Suprapubic skin (tissue), 4 donors: ENCODE results near the gene STYXL1. TPM values are rescaled to one million over a fixed set of nuclear protein-coding genes. Genes with fewer than 3 reads are reported as not detected.
"Not testable (repeated sequence)": the region's sequence is repeated elsewhere in the genome, so short reads cannot be mapped to it uniquely, and the experiment has no call there.

Source experiments
- DNase-seq, 2 donors: peaks; one replicate each; pipeline ENCODE4 v3.0.0-alpha.2; 2019; ENCODE audit warnings: low spot score in 2 of 2
- H3K27ac ChIP-seq: fragments of 200-600 bp; sonication (generic); one replicate; pipeline ENCODE4 v1.5.1; 2019
- H3K27me3 ChIP-seq: fragments of 200-600 bp; sonication (generic); one replicate; pipeline ENCODE4 v1.5.1; 2019
- H3K36me3 ChIP-seq: fragments of 200-600 bp; sonication (generic); one replicate; pipeline ENCODE4 v1.5.1; 2019
- H3K4me1 ChIP-seq: fragments of 200-600 bp; sonication (generic); one replicate; pipeline ENCODE4 v1.5.1; 2019
- H3K4me3 ChIP-seq: fragments of 200-600 bp; sonication (generic); one replicate; pipeline ENCODE4 v1.5.1; 2019; ENCODE audit warnings: mild to moderate bottlenecking
- H3K9me3 ChIP-seq: fragments of 200-600 bp; sonication (generic); one replicate; pipeline ENCODE4 v1.5.1; 2019
- CTCF ChIP-seq, 2 donors: fragments of 200-600 bp in 1 of 2; fragments of 450-650 bp in 1 of 2; sonication (generic) in 1 of 2; IDR thresholded peaks; one replicate each; pipeline ENCODE4 v1.5.1; 2016 to 2019; ENCODE audit warnings: antibody characterized with exemption in 2 of 2, mild to moderate bottlenecking in 1 of 2, moderate library complexity in 1 of 2
- EP300 ChIP-seq: sonication (generic); formaldehyde crosslinking; IDR thresholded peaks from one replicate; pipeline ENCODE4 v1.6.1; 2017; ENCODE audit warnings: antibody characterized with exemption
- POLR2A ChIP-seq, 2 donors: fragments of 450-650 bp; IDR thresholded peaks; one replicate each; pipeline ENCODE4 v1.6.1; 2017; ENCODE audit warnings: antibody characterized with exemption in 2 of 2, mild to moderate bottlenecking in 2 of 2, moderate library complexity in 2 of 2
- POLR2AphosphoS5 ChIP-seq, 3 donors: sonication (generic); formaldehyde crosslinking; IDR thresholded peaks; one replicate each; pipeline ENCODE4 v1.6.1; 2017; ENCODE audit warnings: antibody characterized with exemption in 3 of 3
- WGBS: methylation state at CpG from one replicate; pipeline ENCODE4 v1.1.5; 2018; 5-methylcytosine and 5-hydroxymethylcytosine counted together
- total RNA-seq, 4 donors: library from RNA; depleted of rRNA; stranded (reverse); fragments of >200 nt; gene quantifications; one replicate each; pipeline ENCODE4 v1.1.0, GENCODE V29; 2016

Gene STYXL1, protein sequence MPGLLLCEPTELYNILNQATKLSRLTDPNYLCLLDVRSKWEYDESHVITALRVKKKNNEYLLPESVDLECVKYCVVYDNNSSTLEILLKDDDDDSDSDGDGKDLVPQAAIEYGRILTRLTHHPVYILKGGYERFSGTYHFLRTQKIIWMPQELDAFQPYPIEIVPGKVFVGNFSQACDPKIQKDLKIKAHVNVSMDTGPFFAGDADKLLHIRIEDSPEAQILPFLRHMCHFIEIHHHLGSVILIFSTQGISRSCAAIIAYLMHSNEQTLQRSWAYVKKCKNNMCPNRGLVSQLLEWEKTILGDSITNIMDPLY
- 10 to 100 TPM in 3 of 4 donors, 1 to 10 TPM in 1; 8.8 to 59.5 (median 41.2) TPM for total RNA-seq

DNA sequence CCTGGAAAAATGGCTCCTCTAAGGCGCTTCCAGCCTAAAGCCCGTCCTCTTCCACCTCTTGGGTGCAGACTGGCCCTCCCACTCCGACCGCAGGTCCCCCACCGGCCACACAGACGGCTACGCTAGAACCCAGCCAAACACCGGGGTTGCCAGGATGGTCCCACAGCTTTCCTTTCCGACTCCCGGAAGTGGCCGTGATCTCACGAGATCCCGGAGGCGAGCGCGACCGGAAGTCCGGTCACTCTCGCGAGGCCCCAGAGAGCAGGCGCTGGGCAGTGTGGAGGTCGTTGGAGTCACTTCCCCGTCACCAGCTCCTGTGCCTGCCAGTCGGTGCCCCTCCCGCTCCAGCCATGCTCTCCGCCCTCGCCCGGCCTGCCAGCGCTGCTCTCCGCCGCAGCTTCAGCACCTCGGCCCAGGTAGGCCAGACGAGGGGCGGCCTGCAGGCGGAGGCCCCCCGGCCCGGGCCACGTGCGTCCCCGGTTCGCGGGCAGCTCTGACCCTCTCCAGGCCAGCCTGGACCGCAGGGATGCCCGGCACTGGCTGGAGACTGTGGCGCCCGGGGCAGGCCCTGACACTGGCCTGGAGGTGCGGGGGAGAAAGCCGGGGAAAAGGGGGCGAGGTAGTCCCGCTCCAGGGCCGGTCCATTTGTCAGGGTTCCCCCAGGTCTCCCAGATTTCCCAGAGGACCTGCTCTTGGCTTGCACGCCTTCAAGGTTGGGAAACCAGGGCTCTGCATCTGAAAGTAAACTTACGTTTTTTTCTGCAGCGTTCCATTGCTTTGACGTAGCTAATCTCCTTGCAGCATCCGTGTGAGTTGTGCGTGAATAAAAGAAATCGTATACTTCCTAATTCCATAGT lies at the start of gene STYXL1, which contains the start of gene MDH2:
Gene STYXL1 (minus strand): TSS at position 190 of the 857 bp plus-strand sequence. CDS start 17,477 bp downstream, outside the sequence.
Gene MDH2 (plus strand): TSS at position 296 of the 857 bp plus-strand sequence. CDS start 55 bp downstream, at position 351.
- H3K4me3 ChIP-seq, result peak within 1 kb of the TSS; percentile 78
- TF ChIP-seq EP300 (no peak), POLR2AphosphoS5 (IDR thresholded peaks at IDR 0.05) (peak; percentile 72 to 90 (median 83)), CTCF (IDR thresholded peaks at IDR 0.05) (no peak), POLR2A (IDR thresholded peaks at IDR 0.05) (peak; percentile 40 to 92)
- WGBS, result 0% methylated on average over 13 of the region's 58 CpGs
- H3K27me3 ChIP-seq, result no peaks in the 10 kb centered on the region
- H3K4me1 ChIP-seq, result peaks cover 38% of the 10 kb centered on the region
- no peaks in the 10 kb centered on the region for H3K9me3 ChIP-seq
- peak; percentile 96 for DNase-seq
- H3K36me3 ChIP-seq, result peaks cover 6% of the 10 kb centered on the region
- H3K27ac ChIP-seq, result peak within 1 kb of the TSS; percentile 95

- WGBS, result 92% methylated on average over 3 of the region's 3 CpGs
- Histone ChIP-seq H3K9me3 (no peaks in the 10 kb centered on the region), H3K4me3 (no peak overlapping the region), H3K36me3 (no peaks in the 10 kb centered on the region), H3K27ac (no peak overlapping the region), H3K27me3 (no peaks in the 10 kb centered on the region), H3K4me1 (no peaks in the 10 kb centered on the region)
- no peak for DNase-seq
- no peak for TF ChIP-seq POLR2AphosphoS5 (IDR thresholded peaks at IDR 0.05)
- no peak for TF ChIP-seq EP300
- no peak for TF ChIP-seq POLR2A (IDR thresholded peaks at IDR 0.05)
- no peak for TF ChIP-seq CTCF (IDR thresholded peaks at IDR 0.05)
These were observed 48.1 kb upstream of the STYXL1 start for GRCh38 chr7:76095908-76096307.

GRCh38 chr7:76094326-76094725 lies 46.5 kb upstream of the STYXL1 start:
- not testable (repeated sequence) for DNase-seq, H3K4me1 ChIP-seq, H3K27me3 ChIP-seq, H3K36me3 ChIP-seq, H3K4me3 ChIP-seq, H3K9me3 ChIP-seq, H3K27ac ChIP-seq
- WGBS, result 91% methylated on average over 5 of the region's 5 CpGs

DNA sequence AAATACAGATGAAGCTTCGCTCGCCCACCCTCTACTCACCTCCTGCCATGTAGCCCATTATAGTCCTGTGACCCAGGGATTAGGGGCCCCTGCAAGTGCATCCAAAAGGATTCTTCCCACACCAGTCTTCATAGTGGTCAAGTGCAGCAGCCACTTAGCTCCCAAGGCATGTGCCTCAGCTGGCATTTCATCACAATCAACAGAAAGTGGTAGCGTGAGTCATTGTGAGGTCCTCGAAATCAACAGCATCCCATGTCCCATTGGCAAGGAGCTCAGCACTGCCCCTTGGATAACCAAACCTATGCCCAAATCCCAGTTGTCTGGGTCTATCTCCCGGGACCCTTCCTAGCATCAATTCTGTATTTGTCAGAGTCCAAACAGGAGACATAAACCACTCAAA lies 45.7 kb upstream of the STYXL1 start:
- not testable (repeated sequence) for H3K4me1 ChIP-seq, DNase-seq, H3K4me3 ChIP-seq, H3K27ac ChIP-seq, H3K27me3 ChIP-seq, H3K9me3 ChIP-seq, H3K36me3 ChIP-seq
- WGBS, result 80% methylated on average over 5 of the region's 5 CpGs

DNA sequence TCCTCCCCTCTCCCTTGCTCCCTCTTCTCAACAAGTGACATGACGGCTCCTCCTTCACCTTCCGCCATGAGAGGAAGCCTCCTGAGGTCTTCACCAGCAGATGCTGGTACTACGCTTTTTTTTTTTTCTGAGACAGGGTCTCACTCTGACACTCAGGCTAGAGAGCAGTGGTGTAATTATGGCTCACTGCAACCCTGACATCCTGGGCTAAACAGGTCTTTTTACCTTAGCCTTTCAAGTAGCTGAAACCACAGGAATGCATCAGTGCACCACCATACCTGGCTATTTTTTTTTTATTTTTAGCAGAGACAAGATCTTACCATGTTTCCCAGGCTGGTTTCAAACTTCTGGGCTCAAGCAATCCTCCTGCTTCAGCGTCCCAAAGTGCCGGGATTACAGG lies 43.7 kb upstream of the STYXL1 start:
- no peak overlapping the region for H3K4me3 ChIP-seq

More for the DNA sequence above, 43.7 kb upstream of the STYXL1 start:
- TF ChIP-seq POLR2A (IDR thresholded peaks at IDR 0.05), result no peak
- no peak for TF ChIP-seq CTCF (IDR thresholded peaks at IDR 0.05)
- TF ChIP-seq POLR2AphosphoS5 (IDR thresholded peaks at IDR 0.05), result no peak
- TF ChIP-seq EP300, result no peak
- no peaks in the 10 kb centered on the region for H3K36me3 ChIP-seq
- DNase-seq, result no peak
- WGBS, result 79% methylated on average over 5 of the region's 5 CpGs
- no peak overlapping the region for H3K27ac ChIP-seq
- H3K4me1 ChIP-seq, result peaks cover 9% of the 10 kb centered on the region
- no peaks in the 10 kb centered on the region for H3K27me3 ChIP-seq
- no peaks in the 10 kb centered on the region for H3K9me3 ChIP-seq
